Endothelial cell of umbilical vein (primary cell): ENCODE measurements around the gene ENKUR. TPM values are rescaled to one million over a fixed set of nuclear protein-coding genes. Genes with fewer than 3 reads are reported as not detected.
"Not testable (repeated sequence)": the region's sequence is repeated elsewhere in the genome, so short reads cannot be mapped to it uniquely, and the experiment has no call there.

Experiments
- BruUV-seq: library from RNA; stranded (reverse); fragments of 400-500 nt; replicated peaks from 2 replicates; lab custom pipeline; 2021; lab: Mats Ljungman, UMichigan
- CTCF ChIA-PET: fragments of 300-600, 350-600 bp; sonication (Branson Sonifier 250); formaldehyde crosslinking; loops from one replicate; lab custom pipeline; 2021; ENCODE audit warnings: antibody characterized with exemption, inconsistent platforms; lab: Charles Lee
- POLR2A ChIA-PET: fragments of 300-600, 350-600 bp; sonication (Branson Sonifier 250); formaldehyde crosslinking; loops from one replicate; lab custom pipeline; 2021; ENCODE audit warnings: antibody characterized with exemption, inconsistent platforms; lab: Charles Lee
- DNase-seq: peaks from one replicate; pipeline ENCODE4 v3.0.0-alpha.2; 2011; ENCODE audit warnings: low read depth, low spot score
- FAIRE-seq: peaks from 2 replicates; lab custom pipeline; 2011; peaks lifted over from hg19 to GRCh38; lab: Jason Lieb, UNC
- H2AFZ ChIP-seq: 2 replicates; pipeline ENCODE4 v1.6.0; 2012; ENCODE audit warnings: low read depth, low read length, control low read depth, inconsistent platforms
- H3K27ac ChIP-seq: 2 replicates; pipeline ENCODE4 v1.5.1; 2011; ENCODE audit warnings: low read depth, mild to moderate bottlenecking, control low read depth, low read length, moderate library complexity; ENCODE audit not compliant: insufficient read depth
- H3K27me3 ChIP-seq, 2 experiments: 2 replicates each; pipeline versions ENCODE4 v1.6.0 to v1.6.1; 2011; ENCODE audit warnings: low read length in 2 of 2, mixed read lengths in 1 of 2; ENCODE audit not compliant: control insufficient read depth in 2 of 2, insufficient read depth in 2 of 2
- H3K36me3 ChIP-seq, 2 experiments: 2 replicates in 1 of 2; 3 replicates in 1 of 2; pipeline ENCODE4 v1.5.1; 2011; ENCODE audit warnings: low read length in 2 of 2, mild to moderate bottlenecking in 1 of 2, moderate library complexity in 1 of 2; ENCODE audit not compliant: control insufficient read depth in 2 of 2, insufficient read depth in 2 of 2; ENCODE audit errors: extremely low read depth in 1 of 2
- H3K4me1 ChIP-seq: 3 replicates; pipeline ENCODE4 v1.5.1; 2011; ENCODE audit warnings: mild to moderate bottlenecking, low read length; ENCODE audit not compliant: control insufficient read depth, insufficient read depth; ENCODE audit errors: extremely low read depth
- H3K4me2 ChIP-seq: 2 replicates; pipeline ENCODE4 v1.6.1; 2011; ENCODE audit warnings: low read length, control low read depth, mixed read lengths; ENCODE audit not compliant: insufficient read depth
- H3K4me3 ChIP-seq, 3 experiments: fragments of 200-600 bp in 1 of 3; sonication (generic), shearing (Covaris generic) in 1 of 3; replicated peaks in 1 of 3; 2 replicates each; pipeline ENCODE4 v1.5.1; 2011 to 2016; ENCODE audit warnings: control low read depth in 3 of 3, low read length in 3 of 3, mild to moderate bottlenecking in 2 of 3, inconsistent platforms in 1 of 3, low read depth in 1 of 3, moderate library complexity in 1 of 3; ENCODE audit not compliant: insufficient read depth in 1 of 3
- H3K79me2 ChIP-seq: 2 replicates; pipeline ENCODE4 v1.6.0; 2012; ENCODE audit warnings: low read length, inconsistent platforms; ENCODE audit not compliant: control insufficient read depth, insufficient read depth
- H3K9ac ChIP-seq: replicated peaks from 2 replicates; pipeline ENCODE3; 2011; ENCODE audit warnings: low read length, control low read depth; ENCODE audit not compliant: insufficient read depth; ENCODE audit errors: extremely low read depth
- H3K9me1 ChIP-seq: replicated peaks from 3 replicates; pipeline ENCODE4 v1.6.0; 2011; ENCODE audit warnings: mild to moderate bottlenecking, low read length; ENCODE audit not compliant: control insufficient read depth, insufficient read depth; ENCODE audit errors: extremely low read depth
- H3K9me3 ChIP-seq: replicated peaks from 2 replicates; pipeline ENCODE4 v1.5.1; 2012; ENCODE audit warnings: low read length, inconsistent platforms; ENCODE audit not compliant: control insufficient read depth, insufficient read depth
- H4K20me1 ChIP-seq: replicated peaks from 2 replicates; pipeline ENCODE3; 2011; ENCODE audit warnings: mild to moderate bottlenecking, low read length; ENCODE audit not compliant: control insufficient read depth, insufficient read depth; ENCODE audit errors: extremely low read depth
- EZH2 ChIP-seq: IDR thresholded peaks from 2 replicates; pipeline ENCODE4 v1.6.1; 2012; ENCODE audit warnings: borderline replicate concordance, low read depth, mild to moderate bottlenecking, moderate library complexity, low read length, inconsistent platforms; ENCODE audit not compliant: severe bottlenecking
- FOS ChIP-seq: IDR thresholded peaks from 2 replicates; pipeline ENCODE4 v1.6.1; 2011; ENCODE audit warnings: mild to moderate bottlenecking, low read length, moderate library complexity, borderline replicate concordance; ENCODE audit not compliant: insufficient read depth
- GATA2 ChIP-seq: IDR thresholded peaks from 2 replicates; pipeline ENCODE4 v1.7.0; 2011; ENCODE audit warnings: low read depth, mild to moderate bottlenecking, moderate library complexity, mixed read lengths, low read length; ENCODE audit not compliant: insufficient read length, insufficient read depth
- JUN ChIP-seq: IDR thresholded peaks from 2 replicates; pipeline ENCODE4 v1.6.1; 2011; ENCODE audit warnings: borderline replicate concordance, low read depth; ENCODE audit not compliant: insufficient read length, insufficient read depth
- MYC ChIP-seq: IDR thresholded peaks from one replicate; pipeline ENCODE4 v1.6.1; 2011; ENCODE audit warnings: mild to moderate bottlenecking, low read depth, low read length
- POLR2A ChIP-seq: IDR thresholded peaks from 2 replicates; pipeline ENCODE4 v1.6.1; 2012; ENCODE audit warnings: low read depth, mild to moderate bottlenecking, control low read depth, low read length
- POLR2AphosphoS5 ChIP-seq: IDR thresholded peaks from 2 replicates; pipeline ENCODE4 v1.6.1; 2012; ENCODE audit warnings: low read depth, mild to moderate bottlenecking, control low read depth, low read length, moderate library complexity; ENCODE audit not compliant: insufficient read depth
- dilution Hi-C: fragments of 300-500 bp; cut with MboI; formaldehyde crosslinking; loops from one replicate; pipeline ENCODE4 v1.15.0; 2019; ENCODE audit warnings: low sequenced_read_pairs; ENCODE audit not compliant: extremely low pct_ligation_motif_present
- intact Hi-C: fragments of 100-400 bp; cut with micrococcal nuclease; formaldehyde crosslinking; loops from one replicate; pipeline ENCODE4 v1.10.0; 2022
- polyA plus RNA-seq, 4 experiments: library from polyadenylated mRNA; depleted of rRNA in 3 of 4; stranded (reverse) in 3 of 4; unstranded in 1 of 4; fragments of >200 nt; gene quantifications; 2 replicates each; pipeline versions ENCODE4 v1.2.1 to v1.2.3, GENCODE V29; 2011 to 2012; ENCODE audit warnings: missing spikeins in 1 of 4
- total RNA-seq: library from RNA; stranded (reverse); gene quantifications from 2 replicates; pipeline ENCODE4 v1.2.3, GENCODE V29; 2021
- TF ChIP-seq, protein P1 (sequence below): IDR thresholded peaks from 2 replicates; pipeline ENCODE4 v1.6.1; 2011; ENCODE audit not compliant: insufficient read depth, insufficient read length
- TF ChIP-seq, protein P2 (sequence below), 2 donors: IDR thresholded peaks; 1 replicate in 1 of 2; 2 replicates in 1 of 2; pipeline ENCODE4 v1.5.1; 2011; ENCODE audit warnings: low read length in 2 of 2, mild to moderate bottlenecking in 2 of 2, moderate library complexity in 2 of 2, control low read depth in 1 of 2, inconsistent platforms in 1 of 2, low read depth in 1 of 2; ENCODE audit not compliant: insufficient read depth in 1 of 2; ENCODE audit errors: extremely low read depth in 1 of 2

Gene ENKUR
- total and polyA plus RNA-seq, 2 donors (not counting 3 experiments of a cell fraction or from before 2014, with no cell fraction given): 0.07 to 0.35 TPM

DNA sequence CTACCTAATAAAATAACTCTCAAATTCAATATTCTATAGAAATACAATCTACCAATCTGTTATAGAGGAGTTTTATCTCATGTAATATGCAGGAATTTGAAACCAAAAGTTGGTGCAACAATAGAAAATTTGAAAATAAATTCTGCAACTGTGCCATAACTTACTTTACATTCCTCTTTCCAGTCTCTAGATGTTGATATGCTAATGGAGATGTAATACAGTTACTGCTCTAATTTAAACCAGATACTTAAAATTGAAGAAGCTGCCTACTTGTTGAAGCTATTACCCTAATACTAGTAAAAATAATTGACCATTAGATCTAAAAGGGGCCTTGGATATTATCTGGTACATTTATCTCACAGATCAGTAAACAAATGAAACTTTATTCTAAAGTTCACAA is 1.4 kb downstream of the ENKUR start:
- Histone ChIP-seq H3K9me1 (no peaks in the 10 kb centered on the region), H3K79me2 (no peaks in the 10 kb centered on the region), H3K27me3 (no peaks in the 10 kb centered on the region), H2AFZ (no peak overlapping the region), H3K9ac (no peak overlapping the region), H3K4me1 (peaks cover 17% of the 10 kb centered on the region), H4K20me1 (no peaks in the 10 kb centered on the region), H3K4me2 (no peak overlapping the region), H3K27ac (no peak overlapping the region), H3K9me3 (no peaks in the 10 kb centered on the region), H3K36me3 (no peaks in the 10 kb centered on the region), H3K4me3 (no peak overlapping the region)
- TF ChIP-seq, protein P1, sequence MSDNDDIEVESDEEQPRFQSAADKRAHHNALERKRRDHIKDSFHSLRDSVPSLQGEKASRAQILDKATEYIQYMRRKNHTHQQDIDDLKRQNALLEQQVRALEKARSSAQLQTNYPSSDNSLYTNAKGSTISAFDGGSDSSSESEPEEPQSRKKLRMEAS: no peak
- TF ChIP-seq EZH2 (no peak), POLR2A (no peak), POLR2AphosphoS5 (no peak), JUN (no peak), FOS (no peak), GATA2 (no peak), MYC (no peak)
- TF ChIP-seq, protein P2, sequence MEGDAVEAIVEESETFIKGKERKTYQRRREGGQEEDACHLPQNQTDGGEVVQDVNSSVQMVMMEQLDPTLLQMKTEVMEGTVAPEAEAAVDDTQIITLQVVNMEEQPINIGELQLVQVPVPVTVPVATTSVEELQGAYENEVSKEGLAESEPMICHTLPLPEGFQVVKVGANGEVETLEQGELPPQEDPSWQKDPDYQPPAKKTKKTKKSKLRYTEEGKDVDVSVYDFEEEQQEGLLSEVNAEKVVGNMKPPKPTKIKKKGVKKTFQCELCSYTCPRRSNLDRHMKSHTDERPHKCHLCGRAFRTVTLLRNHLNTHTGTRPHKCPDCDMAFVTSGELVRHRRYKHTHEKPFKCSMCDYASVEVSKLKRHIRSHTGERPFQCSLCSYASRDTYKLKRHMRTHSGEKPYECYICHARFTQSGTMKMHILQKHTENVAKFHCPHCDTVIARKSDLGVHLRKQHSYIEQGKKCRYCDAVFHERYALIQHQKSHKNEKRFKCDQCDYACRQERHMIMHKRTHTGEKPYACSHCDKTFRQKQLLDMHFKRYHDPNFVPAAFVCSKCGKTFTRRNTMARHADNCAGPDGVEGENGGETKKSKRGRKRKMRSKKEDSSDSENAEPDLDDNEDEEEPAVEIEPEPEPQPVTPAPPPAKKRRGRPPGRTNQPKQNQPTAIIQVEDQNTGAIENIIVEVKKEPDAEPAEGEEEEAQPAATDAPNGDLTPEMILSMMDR (IDR thresholded peaks at IDR 0.05; ENCODE audit: extremely low read depth in 1 of 2, insufficient read depth in 1 of 2, low read depth in 1 of 2, low read length in 2 of 2): no peak
- ChIA-PET POLR2A (no interaction called here), CTCF (interaction anchor here (1.5 kb wide), 1 partner anchor 67 kb away, joined by 3 read pairs; no protein-coding TSS in a partner anchor)
- intact Hi-C loops: no loop called here
- BruUV-seq: no TSS peak
- DNase-seq: no peak
- dilution Hi-C loops: no loop called here
- no peak for FAIRE-seq

DNA sequence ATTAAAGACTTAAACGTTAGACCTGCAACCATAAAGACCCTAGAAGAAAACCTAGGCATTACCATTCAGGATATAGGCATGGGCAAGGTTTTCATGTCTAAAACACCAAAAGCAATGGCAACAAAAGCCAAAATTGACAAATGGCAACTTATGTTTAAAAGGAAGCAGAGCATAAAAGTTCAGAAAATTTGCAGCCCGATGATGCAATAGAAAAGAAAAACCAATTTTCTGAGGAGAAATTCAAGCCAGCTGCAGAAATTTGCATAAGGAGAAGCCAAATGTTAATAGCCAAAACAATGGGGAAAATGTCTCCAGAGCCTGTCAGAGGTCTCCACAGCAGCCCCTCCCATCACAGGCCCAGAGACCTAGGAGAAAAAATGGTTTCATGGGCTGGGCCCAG is 4.4 kb downstream of the ENKUR start:
- H3K27ac ChIP-seq, CTCF ChIA-PET, intact Hi-C loops: not testable (repeated sequence)

More for the DNA sequence above, 4.4 kb downstream of the ENKUR start:
- H3K79me2 ChIP-seq, H3K27me3 ChIP-seq, H3K9me3 ChIP-seq, H3K4me3 ChIP-seq, H3K4me1 ChIP-seq, H4K20me1 ChIP-seq, H3K9ac ChIP-seq, FAIRE-seq, H2AFZ ChIP-seq, BruUV-seq, H3K9me1 ChIP-seq, POLR2A ChIA-PET, H3K4me2 ChIP-seq, H3K36me3 ChIP-seq, dilution Hi-C loops, DNase-seq: not testable (repeated sequence)
